GM12865 (cell line): Measurements from ENCODE around the gene PDE4C.

Source experiments
- DNase-seq: peaks from one replicate; pipeline ENCODE4 v3.0.0; 2010; ENCODE audit warnings: low read depth
- H3K4me3 ChIP-seq: 2 replicates; pipeline ENCODE4 v1.5.1; 2011; ENCODE audit warnings: mild to moderate bottlenecking, low read depth, low read length, control low read depth
- CTCF ChIP-seq: IDR thresholded peaks from 2 replicates; pipeline ENCODE4 v1.5.1; 2011; ENCODE audit warnings: low read length, control low read depth, low read depth, inconsistent platforms; ENCODE audit not compliant: insufficient read depth; ENCODE audit errors: missing control alignments

Gene PDE4C

GRCh38 chr19:18203408-18203862, 22.8 kb downstream of the PDE4C start:
- H3K4me3 ChIP-seq, result peak overlapping the region; percentile 70
- peak; percentile 60 for DNase-seq
- no peak for TF ChIP-seq CTCF

- peak overlapping the region; percentile 70 for H3K4me3 ChIP-seq
- peak; percentile 56 for DNase-seq
- TF ChIP-seq CTCF, result peak; percentile 27
These were observed 23.3 kb downstream of the PDE4C start for GRCh38 chr19:18202778-18203407.

- DNase-seq, result no peak
- TF ChIP-seq CTCF, result no peak
- H3K4me3 ChIP-seq, result no peak overlapping the region
These were observed 23.9 kb downstream of the PDE4C start for GRCh38 chr19:18202397-18202777.

- no peak overlapping the region for H3K4me3 ChIP-seq
- DNase-seq, result no peak
- TF ChIP-seq CTCF, result no peak
These were observed 27.9 kb downstream of the PDE4C start for GRCh38 chr19:18198374-18198773.

GRCh38 chr19:18197941-18198340, 28.3 kb downstream of the PDE4C start:
- no peak for DNase-seq
- TF ChIP-seq CTCF, result no peak
- H3K4me3 ChIP-seq, result no peak overlapping the region

GRCh38 chr19:18197306-18197705, 28.9 kb downstream of the PDE4C start:
- no peak for TF ChIP-seq CTCF
- H3K4me3 ChIP-seq, result no peak overlapping the region
- no peak for DNase-seq

GRCh38 chr19:18196511-18196845, 29.8 kb downstream of the PDE4C start:
- DNase-seq, result no peak
- TF ChIP-seq CTCF, result no peak
- H3K4me3 ChIP-seq, result no peak overlapping the region
